HepG2 (cell line): ENCODE measurements around the gene POFUT1. TPM values are rescaled to one million over a fixed set of nuclear protein-coding genes. Genes with fewer than 3 reads are reported as not detected.
A peak's percentile ranks its signal among the peaks of the same experiment; 100 is the strongest.

Source experiments
- ATAC-seq: fragments of 200-7000 bp; cut with Tn5 transposase; 3 replicates; pipeline ENCODE4 v1.9.1; 2020; ENCODE audit warnings: mild to moderate bottlenecking, moderate library complexity
- BruUV-seq: library from RNA; stranded (reverse); fragments of 400-500 nt; replicated peaks from 2 replicates; lab custom pipeline; 2021; lab: Mats Ljungman, UMichigan
- CTCF ChIA-PET: fragments of 300-600 bp; formaldehyde crosslinking; extraction: SDS; loops from one replicate; lab custom pipeline; 2021; ENCODE audit warnings: low total read pairs, inconsistent platforms, low intra/inter-chr PET ratio; lab: Yijun Ruan, JAX
- POLR2A ChIA-PET: fragments of 350-600 bp; sonication (Branson Sonifier 250); formaldehyde crosslinking; loops from one replicate; lab custom pipeline; 2020; ENCODE audit warnings: antibody characterized with exemption, inconsistent platforms; lab: Yijun Ruan, JAX
- DNase-seq: peaks from one replicate; pipeline ENCODE4 v3.0.0-alpha.2; 2015; ENCODE audit warnings: low spot score
- FAIRE-seq: peaks from 3 replicates; lab custom pipeline; 2011; peaks lifted over from hg19 to GRCh38; lab: Jason Lieb, UNC
- H2AFZ ChIP-seq: one replicate; pipeline ENCODE4 v1.6.1; 2011; ENCODE audit warnings: low read length, inconsistent platforms
- H3K27ac ChIP-seq: fragments of 300-600 bp; 3 replicates; pipeline ENCODE4 v1.8.0; 2011; ENCODE audit warnings: mixed run types, mild to moderate bottlenecking, mixed read lengths, low read length, inconsistent platforms; ENCODE audit not compliant: insufficient read depth; ENCODE audit errors: extremely low read length
- H3K27me3 ChIP-seq, 2 experiments: fragments of 200-600 bp in 1 of 2; 2 replicates in 1 of 2; 3 replicates in 1 of 2; pipeline versions ENCODE4 v1.6.0 to v1.8.0; 2011; ENCODE audit warnings: low read length in 2 of 2, mild to moderate bottlenecking in 2 of 2, moderate library complexity in 2 of 2, inconsistent platforms in 1 of 2; ENCODE audit not compliant: insufficient read depth in 2 of 2, control insufficient read depth in 1 of 2
- H3K36me3 ChIP-seq, 2 experiments: fragments of 200-600 bp in 1 of 2; replicated peaks in 1 of 2; 2 replicates in 1 of 2; 3 replicates in 1 of 2; pipeline versions ENCODE4 v1.5.1 to v1.8.0; 2011; ENCODE audit warnings: low read length in 2 of 2, inconsistent platforms in 1 of 2; ENCODE audit not compliant: insufficient read depth in 2 of 2, control insufficient read depth in 1 of 2
- H3K4me1 ChIP-seq: 2 replicates; pipeline ENCODE4 v1.5.1; 2012; ENCODE audit warnings: low read length, inconsistent platforms; ENCODE audit not compliant: insufficient read depth
- H3K4me2 ChIP-seq: 2 replicates; pipeline ENCODE4 v1.6.0; 2011; ENCODE audit warnings: low read depth, low read length, inconsistent platforms
- H3K4me3 ChIP-seq, 3 experiments: fragments of 200-600 bp in 1 of 3; sonication (generic), shearing (Covaris generic) in 1 of 3; replicated peaks in 1 of 3; 2 replicates each; pipeline ENCODE4 v1.5.1; 2011 to 2016; ENCODE audit warnings: low read length in 3 of 3, inconsistent platforms in 2 of 3, low read depth in 2 of 3, mild to moderate bottlenecking in 2 of 3, control low read depth in 1 of 3, mixed read lengths in 1 of 3; ENCODE audit not compliant: insufficient read depth in 1 of 3
- H3K79me2 ChIP-seq: one replicate; pipeline ENCODE4 v1.6.1; 2011; ENCODE audit warnings: low read length, inconsistent platforms; ENCODE audit not compliant: insufficient read depth
- H3K9ac ChIP-seq: 2 replicates; pipeline ENCODE4 v1.6.0; 2011; ENCODE audit warnings: mild to moderate bottlenecking, low read depth, low read length, inconsistent platforms; ENCODE audit not compliant: insufficient read depth
- H3K9me3 ChIP-seq: 2 replicates; pipeline ENCODE4 v1.5.1; 2012; ENCODE audit warnings: mild to moderate bottlenecking, low read length
- H4K20me1 ChIP-seq: 2 replicates; pipeline ENCODE4 v1.6.0; 2011; ENCODE audit warnings: inconsistent platforms, mild to moderate bottlenecking, low read length, moderate library complexity; ENCODE audit not compliant: insufficient read depth
- MAFK ChIP-seq, 2 experiments: IDR thresholded peaks in 1 of 2; conservative IDR thresholded peaks in 1 of 2; 2 replicates each; pipeline ENCODE4 v1.6.1; 2011; ENCODE audit warnings: improper control_type of control experiment in 2 of 2, low read length in 2 of 2
- MXD4 ChIP-seq: IDR thresholded peaks from 2 replicates; pipeline ENCODE4 v1.6.1; 2016; ENCODE audit warnings: mild to moderate bottlenecking, missing biosample characterization, missing genetic modification reagents
- RAD21 ChIP-seq: fragments of 450-650 bp; formaldehyde crosslinking; IDR thresholded peaks from 2 replicates; pipeline ENCODE4 v1.5.0; 2020; ENCODE audit warnings: mild to moderate bottlenecking
- ZNF224 ChIP-seq: sonication (generic); formaldehyde crosslinking; IDR thresholded peaks from 2 replicates; pipeline ENCODE4 v1.5.0; 2020; ENCODE audit warnings: mild to moderate bottlenecking, missing genetic modification reagents
- ZNF570 ChIP-seq: sonication (generic); formaldehyde crosslinking; IDR thresholded peaks from 2 replicates; pipeline ENCODE4 v1.4.0; 2020; ENCODE audit warnings: mild to moderate bottlenecking, missing genetic modification reagents, borderline replicate concordance
- ZNF598 ChIP-seq: sonication (generic); formaldehyde crosslinking; IDR thresholded peaks from 2 replicates; pipeline ENCODE4 v1.5.1; 2020; ENCODE audit warnings: mild to moderate bottlenecking, missing genetic modification reagents, borderline replicate concordance
- ZNF768 ChIP-seq: sonication (generic); formaldehyde crosslinking; IDR thresholded peaks from 2 replicates; pipeline ENCODE4 v1.4.0; 2020; ENCODE audit warnings: missing genetic modification reagents
- WGBS: methylation state at CpG from one replicate; pipeline ENCODE4 v1.1.6; 2017; ENCODE audit warnings: low lambda C conversion rate; 5-methylcytosine and 5-hydroxymethylcytosine counted together
- in situ Hi-C: cut with HindIII; loops from 2 replicates; pipeline ENCODE4 v1.10.0; 2017; ENCODE audit warnings: low pct_unique_long_range_greater_than_20kb; ENCODE audit not compliant: extremely low pct_ligation_motif_present
- intact Hi-C: fragments of 100-400 bp; cut with micrococcal nuclease; formaldehyde crosslinking; loops from one replicate; pipeline ENCODE4 v1.10.0; 2022; ENCODE audit not compliant: unreplicated experiment
- polyA plus RNA-seq, 8 experiments: library from polyadenylated mRNA; depleted of rRNA in 3 of 8; stranded (reverse) in 7 of 8; unstranded in 1 of 8; fragments of >200 nt; fragmentation: Illumina TruSeq in 4 of 8; extraction: Trizol in 4 of 8; gene quantifications; 2 replicates each; pipeline versions ENCODE4 v1.2.1 to v1.2.3, GENCODE V29; 2011 to 2016; ENCODE audit warnings: low read depth in 4 of 8, missing spikeins in 1 of 8, mixed read lengths in 1 of 8; ENCODE audit not compliant: insufficient read depth in 1 of 8
- total RNA-seq, 5 experiments: library from RNA; depleted of rRNA; stranded (reverse); fragments of >200 nt; fragmentation: Illumina TruSeq; extraction: Trizol; gene quantifications; 2 replicates each; pipeline ENCODE4 v1.2.3, GENCODE V29; 2016; ENCODE audit warnings: low read depth in 1 of 5
- TF ChIP-seq, protein P1 (sequence below): sonication (generic); formaldehyde crosslinking; conservative IDR thresholded peaks from 2 replicates; pipeline ENCODE4 v1.4.0; 2020; ENCODE audit warnings: missing genetic modification reagents

POFUT1 gene
- total and polyA plus RNA-seq, 2 of the 13 experiments (the other 11 are each of a cell fraction or from before 2014, with no cell fraction given): 35.5 to 58.3 TPM

DNA sequence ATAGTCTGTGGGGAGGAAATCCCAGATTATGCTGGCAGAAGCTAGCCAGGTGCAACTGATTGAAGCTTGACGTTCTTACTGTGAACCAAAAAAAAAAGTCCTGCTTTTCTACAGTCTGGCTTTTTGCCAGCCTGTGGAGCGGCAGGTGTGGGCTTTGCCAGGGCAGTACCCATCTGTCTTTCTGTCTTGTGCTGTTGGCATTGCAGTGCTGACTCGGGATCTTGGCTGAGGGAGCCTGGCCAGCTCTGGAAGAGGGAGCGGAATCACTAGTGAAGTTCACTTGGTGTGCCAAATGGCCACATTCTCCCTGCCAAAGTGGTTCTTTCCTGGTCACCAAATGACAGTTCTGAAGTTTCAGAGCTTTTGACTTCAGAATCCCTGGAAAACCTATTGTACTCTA lies 74.8 kb downstream of the POFUT1 start:
- WGBS: 97% methylated on average over 4 of the region's 4 CpGs
- no TSS peak for BruUV-seq
- Histone ChIP-seq H3K4me3 (no peak overlapping the region), H3K27ac (no peak overlapping the region), H2AFZ (no peak overlapping the region), H3K4me2 (no peak overlapping the region), H3K4me1 (peaks cover 54% of the 10 kb centered on the region), H3K9ac (no peak overlapping the region), H3K36me3 (peaks cover 7 to 15% of the 10 kb centered on the region in 2 experiments; a peak in 4 of 5 replicates), H3K9me3 (no peaks in the 10 kb centered on the region), H4K20me1 (no peaks in the 10 kb centered on the region), H3K79me2 (peaks cover 27% of the 10 kb centered on the region), H3K27me3 (no peaks in the 10 kb centered on the region; a peak in 1 of 5 replicates)
- ATAC-seq (no peak), FAIRE-seq (no peak), DNase-seq (no peak)
- ChIA-PET CTCF (no interaction called here), POLR2A (no interaction called here)
- in situ Hi-C loops: no loop called here
- intact Hi-C loops: no loop called here
- TF ChIP-seq, protein P1, sequence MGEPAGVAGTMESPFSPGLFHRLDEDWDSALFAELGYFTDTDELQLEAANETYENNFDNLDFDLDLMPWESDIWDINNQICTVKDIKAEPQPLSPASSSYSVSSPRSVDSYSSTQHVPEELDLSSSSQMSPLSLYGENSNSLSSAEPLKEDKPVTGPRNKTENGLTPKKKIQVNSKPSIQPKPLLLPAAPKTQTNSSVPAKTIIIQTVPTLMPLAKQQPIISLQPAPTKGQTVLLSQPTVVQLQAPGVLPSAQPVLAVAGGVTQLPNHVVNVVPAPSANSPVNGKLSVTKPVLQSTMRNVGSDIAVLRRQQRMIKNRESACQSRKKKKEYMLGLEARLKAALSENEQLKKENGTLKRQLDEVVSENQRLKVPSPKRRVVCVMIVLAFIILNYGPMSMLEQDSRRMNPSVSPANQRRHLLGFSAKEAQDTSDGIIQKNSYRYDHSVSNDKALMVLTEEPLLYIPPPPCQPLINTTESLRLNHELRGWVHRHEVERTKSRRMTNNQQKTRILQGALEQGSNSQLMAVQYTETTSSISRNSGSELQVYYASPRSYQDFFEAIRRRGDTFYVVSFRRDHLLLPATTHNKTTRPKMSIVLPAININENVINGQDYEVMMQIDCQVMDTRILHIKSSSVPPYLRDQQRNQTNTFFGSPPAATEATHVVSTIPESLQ (CRISPR knock-in tag): no peak
- TF ChIP-seq MAFK (conservative IDR thresholded peaks at IDR 0.05 in 1 of 2, IDR thresholded peaks at IDR 0.05 in 1 of 2; ENCODE audit: low read length in 2 of 2): peak; percentile 29 to 42; a peak in 2 of 4 replicates
- no peak for TF ChIP-seq ZNF598 (CRISPR knock-in tag)
- TF ChIP-seq ZNF224 (CRISPR knock-in tag): 0 out of 2 replicates have a peak, but pooled peaks have one; percentile 24
- TF ChIP-seq MXD4 (CRISPR knock-in tag): no peak

DNA sequence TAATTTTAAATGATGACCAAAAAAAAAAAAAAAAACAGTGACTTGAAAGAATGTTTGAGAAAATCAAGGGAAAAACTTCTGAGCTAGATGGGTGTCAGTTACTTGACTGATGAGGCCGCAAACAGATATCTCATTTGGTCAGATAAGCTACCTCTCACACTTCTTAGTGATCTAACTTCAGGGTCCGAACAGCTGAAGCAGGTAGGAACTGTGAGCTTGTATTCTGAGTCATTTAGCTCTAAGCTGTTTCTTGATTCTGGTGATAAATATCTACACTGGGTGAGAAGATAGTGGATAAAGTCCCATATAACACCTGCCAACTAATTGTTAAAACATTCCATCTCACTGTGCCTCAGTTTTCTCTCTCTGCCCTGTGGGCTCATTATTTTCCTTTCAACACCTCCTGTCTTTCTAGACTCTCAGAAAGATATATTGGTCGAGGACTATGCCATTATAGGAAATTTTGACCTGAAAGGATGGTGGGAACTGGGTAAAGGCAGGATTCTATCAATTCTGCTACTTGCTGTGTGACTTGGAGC lies 77.5 kb downstream of the POFUT1 start:
- intact Hi-C loops: loop anchor here (5.0 kb wide), 2 partner anchors 43 to 78 kb away; partner anchors contain the start of genes PLAGL2 and POFUT1
- DNase-seq (no peak), ATAC-seq (no peak)
- no peaks in the 10 kb centered on the region for H3K27me3 ChIP-seq
- CTCF ChIA-PET: no interaction called here
- POLR2A ChIA-PET: interaction anchor here (1.4 kb wide), 1 partner anchor 49 kb away, joined by 3 read pairs; no protein-coding TSS in a partner anchor
- 79% methylated on average over 3 of the region's 3 CpGs for WGBS
- H3K36me3 ChIP-seq: peaks cover 7 to 15% of the 10 kb centered on the region in 2 experiments; a peak in 4 of 5 replicates
- no peak overlapping the region for H3K4me3 ChIP-seq
- H3K79me2 ChIP-seq: peaks cover 17% of the 10 kb centered on the region
- no TSS peak for BruUV-seq
- no peak overlapping the region for H3K9ac ChIP-seq
- TF ChIP-seq ZNF768 (CRISPR knock-in tag) (peak; percentile 59; the same call in 1 of the 2 replicates), ZNF570 (CRISPR knock-in tag) (no peak), RAD21 (no peak)
- TF ChIP-seq, all 625 proteins: peak for 1
- H4K20me1 ChIP-seq: no peaks in the 10 kb centered on the region
- no peak overlapping the region for H2AFZ ChIP-seq
- no peak for FAIRE-seq
- no peaks in the 10 kb centered on the region for H3K9me3 ChIP-seq
- peaks cover 57% of the 10 kb centered on the region for H3K4me1 ChIP-seq
- in situ Hi-C loops: no loop called here
- H3K27ac ChIP-seq: no peak overlapping the region
- no peak overlapping the region for H3K4me2 ChIP-seq
